Loucy (cell line): ENCODE measurements around the gene ZNF519.

Experiments
- H2AFZ ChIP-seq: fragments of 200-600 bp; sonication (generic); 2 replicates; pipeline ENCODE4 v1.6.0; 2016; ENCODE audit warnings: antibody characterized with exemption, mild to moderate bottlenecking, low read length, moderate library complexity
- H3F3A ChIP-seq: fragments of 200-600 bp; 2 replicates; pipeline ENCODE4 v1.6.0; 2016; ENCODE audit warnings: antibody characterized with exemption, low read depth, mild to moderate bottlenecking
- H3K27me3 ChIP-seq: fragments of 200-600 bp; sonication (generic); 2 replicates; pipeline ENCODE4 v1.6.1; 2014; ENCODE audit warnings: low read length, mild to moderate bottlenecking; ENCODE audit not compliant: insufficient read depth, poor library complexity, severe bottlenecking
- H3K36me3 ChIP-seq: fragments of 200-600 bp; sonication (generic); 2 replicates; pipeline ENCODE4 v1.6.1; 2016; ENCODE audit warnings: low read length; ENCODE audit not compliant: insufficient read depth
- H3K4me1 ChIP-seq: fragments of 200-600 bp; sonication (generic); 2 replicates; pipeline ENCODE4 v1.5.1; 2014; ENCODE audit warnings: low read length, mild to moderate bottlenecking; ENCODE audit not compliant: insufficient read depth, poor library complexity, severe bottlenecking
- H3K4me2 ChIP-seq: fragments of 200-600 bp; sonication (generic); 2 replicates; pipeline ENCODE4 v1.6.0; 2014; ENCODE audit warnings: antibody characterized with exemption, low read length, low read depth, mild to moderate bottlenecking; ENCODE audit not compliant: poor library complexity, severe bottlenecking
- H3K4me3 ChIP-seq: fragments of 200-600 bp; sonication (generic); 2 replicates; pipeline ENCODE4 v1.5.1; 2014; ENCODE audit warnings: low read length, mild to moderate bottlenecking, mixed read lengths; ENCODE audit not compliant: poor library complexity, severe bottlenecking
- H3K79me2 ChIP-seq: fragments of 200-600 bp; sonication (generic); 2 replicates; pipeline ENCODE4 v1.6.1; 2014; ENCODE audit warnings: low read length; ENCODE audit not compliant: insufficient read depth
- H3K9ac ChIP-seq: fragments of 200-600 bp; sonication (generic); 2 replicates; pipeline ENCODE4 v1.6.0; 2014; ENCODE audit warnings: mild to moderate bottlenecking, low read depth, low read length, moderate library complexity; ENCODE audit not compliant: poor library complexity, severe bottlenecking
- H3K9me2 ChIP-seq: fragments of 200-600 bp; sonication (generic); replicated peaks from 2 replicates; pipeline ENCODE4 v1.6.1; 2016; ENCODE audit warnings: low read depth, low read length, mixed read lengths
- H3K9me3 ChIP-seq: fragments of 200-600 bp; sonication (generic); 2 replicates; pipeline ENCODE4 v1.6.1; 2014; ENCODE audit warnings: mild to moderate bottlenecking, antibody characterized with exemption, low read length, low read depth; ENCODE audit not compliant: insufficient read depth
- H4K20me1 ChIP-seq: fragments of 200-600 bp; sonication (generic); 2 replicates; pipeline ENCODE4 v1.6.0; 2014; ENCODE audit warnings: antibody characterized with exemption, low read length, mild to moderate bottlenecking; ENCODE audit not compliant: insufficient read depth, poor library complexity, severe bottlenecking
- EZH2phosphoT487 ChIP-seq: fragments of 200-600 bp; IDR thresholded peaks from 2 replicates; pipeline ENCODE4 v1.6.1; 2018; ENCODE audit warnings: antibody characterized with exemption, mild to moderate bottlenecking, moderate library complexity, borderline replicate concordance
- TF ChIP-seq, protein P1 (sequence below): fragments of 200-600 bp; sonication (generic); conservative IDR thresholded peaks from 2 replicates; pipeline ENCODE4 v1.5.1; 2014; ENCODE audit warnings: mild to moderate bottlenecking, antibody characterized with exemption, low read length

The ZNF519 gene

DNA sequence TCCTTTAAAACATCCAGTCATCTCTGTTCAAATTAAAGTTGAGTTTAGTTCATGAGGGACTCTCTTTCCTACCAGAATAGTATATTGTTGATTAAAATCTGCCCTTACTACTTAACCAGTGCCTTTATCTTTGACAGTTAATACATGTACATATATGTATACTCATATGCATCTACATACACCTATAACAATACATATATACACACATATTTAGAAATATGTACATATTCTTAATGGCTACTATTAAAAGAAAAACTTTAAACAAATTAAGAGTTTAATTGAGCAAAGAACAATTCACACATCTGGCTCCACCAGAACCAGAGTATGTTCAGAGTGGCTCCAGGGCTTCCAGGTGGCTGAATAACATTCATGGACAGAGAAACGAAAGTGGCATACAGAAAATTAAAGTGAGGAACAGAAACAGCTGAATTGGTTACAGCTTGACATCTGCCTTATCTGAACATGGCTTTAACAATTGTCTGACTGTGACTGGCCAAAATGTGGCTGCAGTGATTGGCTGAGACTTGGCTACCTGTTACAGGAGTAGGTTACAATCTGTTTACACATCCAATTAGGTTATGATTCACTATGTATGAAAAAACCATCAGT is 38.8 kb downstream of the ZNF519 start:
- no peaks in the 10 kb centered on the region for H3K79me2 ChIP-seq
- no peak for TF ChIP-seq EZH2phosphoT487
- TF ChIP-seq, protein P1, sequence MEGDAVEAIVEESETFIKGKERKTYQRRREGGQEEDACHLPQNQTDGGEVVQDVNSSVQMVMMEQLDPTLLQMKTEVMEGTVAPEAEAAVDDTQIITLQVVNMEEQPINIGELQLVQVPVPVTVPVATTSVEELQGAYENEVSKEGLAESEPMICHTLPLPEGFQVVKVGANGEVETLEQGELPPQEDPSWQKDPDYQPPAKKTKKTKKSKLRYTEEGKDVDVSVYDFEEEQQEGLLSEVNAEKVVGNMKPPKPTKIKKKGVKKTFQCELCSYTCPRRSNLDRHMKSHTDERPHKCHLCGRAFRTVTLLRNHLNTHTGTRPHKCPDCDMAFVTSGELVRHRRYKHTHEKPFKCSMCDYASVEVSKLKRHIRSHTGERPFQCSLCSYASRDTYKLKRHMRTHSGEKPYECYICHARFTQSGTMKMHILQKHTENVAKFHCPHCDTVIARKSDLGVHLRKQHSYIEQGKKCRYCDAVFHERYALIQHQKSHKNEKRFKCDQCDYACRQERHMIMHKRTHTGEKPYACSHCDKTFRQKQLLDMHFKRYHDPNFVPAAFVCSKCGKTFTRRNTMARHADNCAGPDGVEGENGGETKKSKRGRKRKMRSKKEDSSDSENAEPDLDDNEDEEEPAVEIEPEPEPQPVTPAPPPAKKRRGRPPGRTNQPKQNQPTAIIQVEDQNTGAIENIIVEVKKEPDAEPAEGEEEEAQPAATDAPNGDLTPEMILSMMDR = no peak
- H3F3A ChIP-seq = no peaks in the 10 kb centered on the region
- no peak overlapping the region for H2AFZ ChIP-seq
- no peak overlapping the region for H3K9ac ChIP-seq
- H4K20me1 ChIP-seq = no peaks in the 10 kb centered on the region
- no peaks in the 10 kb centered on the region for H3K27me3 ChIP-seq
- no peak overlapping the region for H3K4me3 ChIP-seq
- H3K9me3 ChIP-seq = no peaks in the 10 kb centered on the region
- H3K36me3 ChIP-seq = peaks cover 19% of the 10 kb centered on the region; the same call in 1 of the 2 replicates
- H3K4me2 ChIP-seq = no peak overlapping the region
- no peaks in the 10 kb centered on the region for H3K9me2 ChIP-seq
- no peaks in the 10 kb centered on the region for H3K4me1 ChIP-seq

DNA sequence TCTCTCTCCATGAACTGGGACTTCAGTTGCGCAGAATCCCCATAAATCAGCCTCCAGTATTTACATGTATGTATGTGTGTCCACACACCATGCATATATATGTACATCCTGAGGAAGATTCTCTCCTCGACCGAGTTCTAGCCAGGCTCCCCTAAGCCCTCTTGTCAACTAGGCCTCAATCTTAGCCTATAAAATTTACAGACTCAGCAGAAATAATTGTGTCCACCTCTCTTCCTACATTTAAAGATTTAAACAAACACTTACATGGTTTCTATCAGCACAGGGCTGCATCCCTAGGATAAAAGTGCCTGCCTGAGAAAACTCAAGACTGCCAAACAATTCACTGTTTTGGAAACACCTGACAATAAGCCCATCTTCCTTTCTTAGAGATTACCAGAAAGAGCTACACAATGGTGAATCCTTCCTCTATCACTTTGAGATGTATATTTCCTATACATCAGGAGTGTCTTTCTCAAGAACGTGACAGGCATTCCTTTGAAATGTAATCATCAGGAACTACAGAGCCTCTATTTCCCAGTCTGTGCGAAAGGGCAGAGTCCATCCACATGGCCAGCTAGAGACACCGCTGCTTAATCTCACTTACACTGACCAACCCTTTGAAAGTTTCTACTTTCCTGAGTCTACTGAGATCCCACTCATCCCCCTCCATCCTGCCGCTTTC is 39.5 kb downstream of the ZNF519 start:
- Histone ChIP-seq H3K4me2 (no peak overlapping the region), H3K4me3 (no peak overlapping the region), H3K27me3 (no peaks in the 10 kb centered on the region), H4K20me1 (no peaks in the 10 kb centered on the region), H3F3A (no peaks in the 10 kb centered on the region), H3K79me2 (no peaks in the 10 kb centered on the region), H2AFZ (no peak overlapping the region), H3K4me1 (no peaks in the 10 kb centered on the region), H3K36me3 (peaks cover 19% of the 10 kb centered on the region; the same call in 1 of the 2 replicates), H3K9ac (no peak overlapping the region), H3K9me3 (no peaks in the 10 kb centered on the region), H3K9me2 (no peaks in the 10 kb centered on the region)
- TF ChIP-seq, protein P1 = no peak
- no peak for TF ChIP-seq EZH2phosphoT487

DNA sequence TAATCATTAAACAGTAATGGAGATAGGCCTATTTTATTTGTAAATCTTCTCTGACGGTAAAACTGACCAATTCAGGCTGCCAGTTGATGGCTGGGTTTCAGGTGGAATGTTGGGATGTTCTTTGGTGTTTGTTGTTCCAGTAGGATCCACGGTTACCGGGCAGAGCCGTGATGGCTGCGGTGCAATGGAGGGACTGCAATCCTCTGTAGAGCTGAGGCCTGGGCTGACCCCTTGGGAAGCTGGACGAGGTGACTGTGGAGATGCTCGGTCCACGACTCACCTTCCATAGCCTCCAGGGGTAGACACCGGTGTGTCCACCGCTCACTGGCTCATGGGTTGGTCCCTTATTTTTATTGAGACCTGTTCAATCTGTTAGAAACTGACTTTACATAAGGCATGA is 42.5 kb downstream of the ZNF519 start:
- Histone ChIP-seq H3K36me3 (no peaks in the 10 kb centered on the region), H3K79me2 (no peaks in the 10 kb centered on the region), H3K4me3 (no peak overlapping the region), H3K4me1 (no peaks in the 10 kb centered on the region), H3F3A (no peaks in the 10 kb centered on the region), H4K20me1 (no peaks in the 10 kb centered on the region), H3K4me2 (no peak overlapping the region), H2AFZ (no peak overlapping the region), H3K9me2 (no peaks in the 10 kb centered on the region), H3K9me3 (no peaks in the 10 kb centered on the region), H3K9ac (no peak overlapping the region), H3K27me3 (no peaks in the 10 kb centered on the region)
- no peak for TF ChIP-seq EZH2phosphoT487
- TF ChIP-seq, protein P1 = no peak
